Measurements from ENCODE around the gene SMIM45.

Gene SMIM45

GRCh38 chr22:41970601-41971000 is 18.7 kb downstream of the SMIM45 start:
- H3K4me2 ChIP-seq (ENCODE audit: low read length): no peak overlapping the region
- no peaks in the 10 kb centered on the region for H3K9me3 ChIP-seq (ENCODE audit: low read length)
- H3K79me2 ChIP-seq (replicated peaks; ENCODE audit: insufficient read depth, low read length): no peaks in the 10 kb centered on the region
- no peaks in the 10 kb centered on the region for H3K9me2 ChIP-seq (ENCODE audit: insufficient read depth, low read length)
- TF ChIP-seq SMC3 (conservative IDR thresholded peaks at IDR 0.05; ENCODE audit: poor library complexity) (no peak), REST (IDR thresholded peaks at IDR 0.05; ENCODE audit: borderline replicate concordance) (no peak), TAF1 (IDR thresholded peaks at IDR 0.05; ENCODE audit: low read depth) (no peak), EZH2 (IDR thresholded peaks at IDR 0.05; ENCODE audit: borderline replicate concordance, insufficient read depth, low read length, poor library complexity, severe bottlenecking) (no peak)
- no peaks in the 10 kb centered on the region for H3K27me3 ChIP-seq (ENCODE audit: insufficient read depth, low read depth, low read length)
- H3K4me3 ChIP-seq (ENCODE audit: low read length): no peak overlapping the region
- H3F3A ChIP-seq (ENCODE audit: insufficient read depth, low read length, poor library complexity, severe bottlenecking): no peaks in the 10 kb centered on the region
- H3K27ac ChIP-seq (ENCODE audit: low read length): no peak overlapping the region
- no peaks in the 10 kb centered on the region for H3K36me3 ChIP-seq (ENCODE audit: insufficient read depth, low read length)
- no peak overlapping the region for H3K9ac ChIP-seq (ENCODE audit: low read length)
- no peak overlapping the region for H2AFZ ChIP-seq (ENCODE audit: low read depth, low read length)
- H4K20me1 ChIP-seq (ENCODE audit: insufficient read depth): no peaks in the 10 kb centered on the region

GRCh38 chr22:41971431-41971830 is 19.5 kb downstream of the SMIM45 start:
- Histone ChIP-seq H2AFZ (ENCODE audit: low read depth, low read length) (no peak overlapping the region), H3K27ac (ENCODE audit: low read length) (no peak overlapping the region), H3K79me2 (replicated peaks; ENCODE audit: insufficient read depth, low read length) (no peaks in the 10 kb centered on the region), H3F3A (ENCODE audit: insufficient read depth, low read length, poor library complexity, severe bottlenecking) (no peaks in the 10 kb centered on the region), H3K9ac (ENCODE audit: low read length) (no peak overlapping the region), H3K27me3 (ENCODE audit: insufficient read depth, low read depth, low read length) (no peaks in the 10 kb centered on the region), H3K9me3 (ENCODE audit: low read length) (no peaks in the 10 kb centered on the region), H3K4me3 (ENCODE audit: low read length) (no peak overlapping the region), H3K9me2 (ENCODE audit: insufficient read depth, low read length) (no peaks in the 10 kb centered on the region), H3K4me2 (ENCODE audit: low read length) (no peak overlapping the region), H4K20me1 (ENCODE audit: insufficient read depth) (no peaks in the 10 kb centered on the region), H3K36me3 (ENCODE audit: insufficient read depth, low read length) (no peaks in the 10 kb centered on the region)
- no peak for TF ChIP-seq EZH2 (IDR thresholded peaks at IDR 0.05; ENCODE audit: borderline replicate concordance, insufficient read depth, low read length, poor library complexity, severe bottlenecking)
- TF ChIP-seq MXI1 (conservative IDR thresholded peaks at IDR 0.05; ENCODE audit: poor library complexity, severe bottlenecking): no peak
- no peak for TF ChIP-seq REST (IDR thresholded peaks at IDR 0.05; ENCODE audit: borderline replicate concordance)
- no peak for TF ChIP-seq CTCF (IDR thresholded peaks at IDR 0.05; ENCODE audit: poor library complexity, severe bottlenecking)

Data from neural cell (in vitro differentiated cells).